PC-9 (cell line): ENCODE results near the gene ENPP6. TPM values are rescaled to one million over a fixed set of nuclear protein-coding genes. Genes with fewer than 3 reads are reported as not detected.

ENCODE experiments used
- BruUV-seq: library from RNA; stranded (reverse); fragments of 400-500 nt; replicated peaks from 2 replicates; lab custom pipeline; 2021; lab: Mats Ljungman, UMichigan
- CTCF ChIA-PET: fragments of 300-600 bp; sonication (Branson Sonifier 250); formaldehyde crosslinking; loops from one replicate; lab custom pipeline; 2022; ENCODE audit warnings: antibody characterized with exemption; lab: Charles Lee
- POLR2A ChIA-PET: fragments of 300-600 bp; sonication (Branson Sonifier 250); formaldehyde crosslinking; loops from one replicate; lab custom pipeline; 2022; ENCODE audit warnings: antibody characterized with exemption; ENCODE audit not compliant: unreplicated experiment; lab: Charles Lee
- DNase-seq, 2 experiments: peaks; one replicate each; pipeline versions ENCODE4 v3.0.0 to v3.0.0-alpha.2; 2015 to 2022; ENCODE audit warnings: mixed read lengths in 1 of 2
- H2AFZ ChIP-seq: fragments of 200-600 bp; sonication (generic); 2 replicates; pipeline ENCODE4 v1.8.1; 2017; ENCODE audit warnings: antibody characterized with exemption
- H3F3A ChIP-seq: fragments of 200-600 bp; sonication (generic); 2 replicates; pipeline ENCODE4 v1.8.1; 2017; ENCODE audit warnings: antibody characterized with exemption, mild to moderate bottlenecking, low read depth; ENCODE audit not compliant: insufficient read depth
- H3K27ac ChIP-seq: fragments of 200-600 bp; sonication (generic); 2 replicates; pipeline ENCODE4 v1.6.1; 2016; ENCODE audit warnings: mixed run types
- H3K27me3 ChIP-seq: fragments of 200-600 bp; sonication (generic); 2 replicates; pipeline ENCODE4 v1.6.1; 2016; ENCODE audit warnings: low read depth, mixed run types; ENCODE audit not compliant: insufficient read depth
- H3K36me3 ChIP-seq: fragments of 200-600 bp; sonication (generic); 2 replicates; pipeline ENCODE4 v1.6.1; 2016; ENCODE audit warnings: low read depth, mixed run types
- H3K4me1 ChIP-seq: fragments of 200-600 bp; sonication (generic); replicated peaks from 2 replicates; pipeline ENCODE4 v1.6.1; 2016; ENCODE audit warnings: mixed run types; ENCODE audit not compliant: insufficient read depth
- H3K4me2 ChIP-seq: fragments of 200-600 bp; sonication (generic); 2 replicates; pipeline ENCODE4 v1.6.1; 2017; ENCODE audit warnings: mixed run types
- H3K4me3 ChIP-seq: fragments of 200-600 bp; sonication (generic); 2 replicates; pipeline ENCODE4 v1.6.1; 2016; ENCODE audit warnings: mixed run types
- H3K79me2 ChIP-seq: fragments of 200-600 bp; sonication (generic); 2 replicates; pipeline ENCODE4 v1.6.1; 2017; ENCODE audit warnings: low read depth, mixed run types
- H3K9me2 ChIP-seq: fragments of 200-600 bp; sonication (generic); 2 replicates; pipeline ENCODE4 v1.8.1; 2017; ENCODE audit warnings: mild to moderate bottlenecking; ENCODE audit not compliant: insufficient read depth
- H3K9me3 ChIP-seq: fragments of 200-600 bp; sonication (generic); 2 replicates; pipeline ENCODE4 v1.8.1; 2016; ENCODE audit warnings: low read depth; ENCODE audit not compliant: insufficient read depth
- H4K20me1 ChIP-seq: fragments of 200-600 bp; sonication (generic); 2 replicates; pipeline ENCODE4 v1.8.1; 2017; ENCODE audit not compliant: insufficient read depth
- CTCF ChIP-seq: fragments of 200-600 bp; sonication (generic); conservative IDR thresholded peaks from 2 replicates; pipeline ENCODE4 v1.6.1; 2017; ENCODE audit warnings: mixed run types, antibody characterized with exemption, mild to moderate bottlenecking, moderate library complexity
- EZH2 ChIP-seq: fragments of 200-600 bp; sonication (generic); IDR thresholded peaks from 2 replicates; pipeline ENCODE4 v1.8.0; 2017; ENCODE audit warnings: antibody characterized with exemption, low read depth
- intact Hi-C: fragments of 100-400 bp; cut with micrococcal nuclease; formaldehyde crosslinking; loops from one replicate; pipeline ENCODE4 v1.10.0; 2022; ENCODE audit not compliant: unreplicated experiment
- total RNA-seq: library from RNA; stranded (reverse); gene quantifications from 2 replicates; pipeline ENCODE4 v1.2.3, GENCODE V29; 2021

The ENPP6 gene
- total RNA-seq, 1 experiment from 2014 or later, result not detected

- CTCF ChIA-PET, result no interaction called here
- no peaks in the 10 kb centered on the region for H3K79me2 ChIP-seq
- H3K9me2 ChIP-seq, result no peaks in the 10 kb centered on the region
- no peaks in the 10 kb centered on the region for H3K36me3 ChIP-seq
- no peaks in the 10 kb centered on the region for H4K20me1 ChIP-seq
- H3K4me1 ChIP-seq, result no peaks in the 10 kb centered on the region
- BruUV-seq, result no TSS peak
- POLR2A ChIA-PET, result no interaction called here
- TF ChIP-seq EZH2, result no peak
- no peak for TF ChIP-seq CTCF
- no peak for DNase-seq
- no peaks in the 10 kb centered on the region for H3K9me3 ChIP-seq
- H3K4me2 ChIP-seq, result no peak overlapping the region
- H3K27ac ChIP-seq, result no peak overlapping the region
- no peak overlapping the region for H2AFZ ChIP-seq
- no peaks in the 10 kb centered on the region for H3F3A ChIP-seq
- no peaks in the 10 kb centered on the region for H3K27me3 ChIP-seq
- no peak overlapping the region for H3K4me3 ChIP-seq
- intact Hi-C loops, result no loop called here
These were observed 24.7 kb downstream of the ENPP6 start for GRCh38 chr4:184192933-184193332.

GRCh38 chr4:184191267-184191666 is 26.4 kb downstream of the ENPP6 start:
- DNase-seq, result no peak
- Histone ChIP-seq H3K4me3 (no peak overlapping the region), H3K36me3 (no peaks in the 10 kb centered on the region), H4K20me1 (no peaks in the 10 kb centered on the region), H3K4me2 (no peak overlapping the region), H3K27me3 (no peaks in the 10 kb centered on the region), H3F3A (no peaks in the 10 kb centered on the region), H3K79me2 (no peaks in the 10 kb centered on the region), H3K4me1 (no peaks in the 10 kb centered on the region), H3K27ac (no peak overlapping the region), H2AFZ (no peak overlapping the region), H3K9me2 (no peaks in the 10 kb centered on the region), H3K9me3 (no peaks in the 10 kb centered on the region)
- no TSS peak for BruUV-seq
- ChIA-PET CTCF (no interaction called here), POLR2A (no interaction called here)
- TF ChIP-seq CTCF (no peak), EZH2 (no peak)
- intact Hi-C loops, result no loop called here

- H2AFZ ChIP-seq, result no peak overlapping the region
- POLR2A ChIA-PET, result no interaction called here
These were observed 27.0 kb downstream of the ENPP6 start for GRCh38 chr4:184190711-184191110.

More at GRCh38 chr4:184190711-184191110, 27.0 kb downstream of the ENPP6 start:
- no peaks in the 10 kb centered on the region for H3K9me2 ChIP-seq
- no peak overlapping the region for H3K27ac ChIP-seq
- intact Hi-C loops, result no loop called here
- DNase-seq, result no peak
- no peaks in the 10 kb centered on the region for H3K9me3 ChIP-seq
- no TSS peak for BruUV-seq
- no peaks in the 10 kb centered on the region for H3K79me2 ChIP-seq
- no peak overlapping the region for H3K4me2 ChIP-seq
- no peaks in the 10 kb centered on the region for H3K27me3 ChIP-seq
- H3K4me3 ChIP-seq, result no peak overlapping the region
- H3K4me1 ChIP-seq, result no peaks in the 10 kb centered on the region
- TF ChIP-seq CTCF, result no peak
- no peak for TF ChIP-seq EZH2
- no peaks in the 10 kb centered on the region for H4K20me1 ChIP-seq
- H3F3A ChIP-seq, result no peaks in the 10 kb centered on the region
- CTCF ChIA-PET, result no interaction called here
- H3K36me3 ChIP-seq, result no peaks in the 10 kb centered on the region
